RWPE2 (cell line): ENCODE results near the gene TVP23B.
"Not testable (repeated sequence)": the region's sequence is repeated elsewhere in the genome, so short reads cannot be mapped to it uniquely, and the experiment has no call there.

Experiments
- ATAC-seq: fragments of 200-7000 bp; cut with Tn5 transposase; 3 replicates; pipeline ENCODE4 v1.9.1; 2021; ENCODE audit warnings: low read depth
- DNase-seq: peaks from one replicate; pipeline ENCODE4 v3.0.0-alpha.2; 2020; ENCODE audit warnings: low spot score
- H3K27ac ChIP-seq: fragments of 450-650 bp; 2 replicates; pipeline ENCODE4 v1.5.1; 2017; ENCODE audit warnings: mild to moderate bottlenecking; ENCODE audit not compliant: poor library complexity, severe bottlenecking
- H3K27me3 ChIP-seq: fragments of 250-450 bp; sonication (Bioruptor Pico); 2 replicates; pipeline ENCODE4 v1.5.1; 2021; ENCODE audit warnings: mild to moderate bottlenecking, moderate library complexity; ENCODE audit not compliant: insufficient read depth, poor library complexity, severe bottlenecking
- H3K36me3 ChIP-seq: fragments of 250-450 bp; sonication (Bioruptor Pico); 2 replicates; pipeline ENCODE4 v1.5.1; 2020; ENCODE audit warnings: low read depth, mild to moderate bottlenecking, moderate library complexity
- H3K4me1 ChIP-seq: fragments of 250-450 bp; sonication (Bioruptor Pico); 2 replicates; pipeline ENCODE4 v1.5.1; 2021; ENCODE audit warnings: mild to moderate bottlenecking, moderate library complexity; ENCODE audit not compliant: insufficient read depth, poor library complexity, severe bottlenecking
- H3K4me3 ChIP-seq: fragments of 250-450 bp; sonication (Bioruptor Pico); 2 replicates; pipeline ENCODE4 v1.5.1; 2021; ENCODE audit warnings: mild to moderate bottlenecking, moderate library complexity; ENCODE audit not compliant: severe bottlenecking
- H3K9me3 ChIP-seq: fragments of 250-450 bp; sonication (Bioruptor Pico); 2 replicates; pipeline ENCODE4 v1.5.1; 2021; ENCODE audit warnings: mild to moderate bottlenecking, moderate library complexity; ENCODE audit not compliant: severe bottlenecking

TVP23B gene

GRCh38 chr17:18780991-18781718 lies at the start of gene TVP23B:
Gene TVP23B, plus strand, starts transcription at chr17:18781183. Its CDS starts 111 bp downstream, at chr17:18781294.
- not testable (repeated sequence) for H3K4me1 ChIP-seq, H3K9me3 ChIP-seq, H3K36me3 ChIP-seq, H3K27ac ChIP-seq, H3K27me3 ChIP-seq
- ATAC-seq (peak; percentile 99), DNase-seq (peak; percentile 96)
- H3K4me3 ChIP-seq = peak within 1 kb of the TSS; percentile 39

GRCh38 chr17:18732438-18732837 lies 48.5 kb upstream of the TVP23B start:
- not testable (repeated sequence) for H3K4me1 ChIP-seq, H3K27ac ChIP-seq, H3K4me3 ChIP-seq, H3K9me3 ChIP-seq, H3K27me3 ChIP-seq, DNase-seq, H3K36me3 ChIP-seq
- ATAC-seq = peak; percentile 61; the same call in 2 of the 3 replicates

GRCh38 chr17:18733350-18733749 lies 47.6 kb upstream of the TVP23B start:
- ATAC-seq, H3K36me3 ChIP-seq, H3K9me3 ChIP-seq, H3K27me3 ChIP-seq, H3K4me1 ChIP-seq, H3K4me3 ChIP-seq, H3K27ac ChIP-seq, DNase-seq: not testable (repeated sequence)

- H3K4me3 ChIP-seq, H3K36me3 ChIP-seq, H3K4me1 ChIP-seq, H3K9me3 ChIP-seq, H3K27ac ChIP-seq, DNase-seq, ATAC-seq, H3K27me3 ChIP-seq: not testable (repeated sequence)
These were observed 41.2 kb upstream of the TVP23B start for GRCh38 chr17:18739616-18740391.

GRCh38 chr17:18741228-18741627 lies 39.8 kb upstream of the TVP23B start:
- ATAC-seq, H3K4me3 ChIP-seq: not testable (repeated sequence)

GRCh38 chr17:18743699-18744421 lies 37.1 kb upstream of the TVP23B start, which contains the start of gene FBXW10:
Gene FBXW10, plus strand, starts transcription at chr17:18744054. Its CDS starts 191 bp downstream, at chr17:18744245.
- not testable (repeated sequence) for DNase-seq

More at GRCh38 chr17:18741228-18741627, 39.8 kb upstream of the TVP23B start:
- H3K27me3 ChIP-seq, H3K36me3 ChIP-seq, DNase-seq, H3K27ac ChIP-seq, H3K4me1 ChIP-seq, H3K9me3 ChIP-seq: not testable (repeated sequence)

GRCh38 chr17:18744726-18745125 lies 36.3 kb upstream of the TVP23B start:
- H3K36me3 ChIP-seq, H3K27ac ChIP-seq, H3K4me1 ChIP-seq, H3K4me3 ChIP-seq, DNase-seq, H3K9me3 ChIP-seq, H3K27me3 ChIP-seq, ATAC-seq: not testable (repeated sequence)

More at GRCh38 chr17:18743699-18744421, 37.1 kb upstream of the TVP23B start, which contains the start of gene FBXW10:
- ATAC-seq, H3K36me3 ChIP-seq, H3K9me3 ChIP-seq, H3K27ac ChIP-seq, H3K27me3 ChIP-seq, H3K4me3 ChIP-seq, H3K4me1 ChIP-seq: not testable (repeated sequence)

GRCh38 chr17:18746551-18746950 lies 34.4 kb upstream of the TVP23B start:
- not testable (repeated sequence) for H3K4me1 ChIP-seq, H3K27me3 ChIP-seq, H3K9me3 ChIP-seq, H3K27ac ChIP-seq, H3K36me3 ChIP-seq, ATAC-seq, DNase-seq, H3K4me3 ChIP-seq

GRCh38 chr17:18747501-18747900 lies 33.5 kb upstream of the TVP23B start:
- H3K4me1 ChIP-seq, H3K9me3 ChIP-seq, H3K4me3 ChIP-seq, H3K27ac ChIP-seq, ATAC-seq, DNase-seq, H3K36me3 ChIP-seq, H3K27me3 ChIP-seq: not testable (repeated sequence)

- not testable (repeated sequence) for H3K4me1 ChIP-seq, DNase-seq, H3K4me3 ChIP-seq, H3K27me3 ChIP-seq, ATAC-seq, H3K9me3 ChIP-seq, H3K36me3 ChIP-seq, H3K27ac ChIP-seq
These were observed 30.7 kb upstream of the TVP23B start for GRCh38 chr17:18750242-18750641.
